NCI-H446 treated with DMSO at 0.1 percent for 48 hours (cell line): Measurements from ENCODE around the gene ARSB.
"Not testable (repeated sequence)": the region's sequence is repeated elsewhere in the genome, so short reads cannot be mapped to it uniquely, and the experiment has no call there.

Source experiments
- DNase-seq: peaks from one replicate; lab custom pipeline; 2025; lab: John Stamatoyannopoulos, UW

The ARSB gene

DNA sequence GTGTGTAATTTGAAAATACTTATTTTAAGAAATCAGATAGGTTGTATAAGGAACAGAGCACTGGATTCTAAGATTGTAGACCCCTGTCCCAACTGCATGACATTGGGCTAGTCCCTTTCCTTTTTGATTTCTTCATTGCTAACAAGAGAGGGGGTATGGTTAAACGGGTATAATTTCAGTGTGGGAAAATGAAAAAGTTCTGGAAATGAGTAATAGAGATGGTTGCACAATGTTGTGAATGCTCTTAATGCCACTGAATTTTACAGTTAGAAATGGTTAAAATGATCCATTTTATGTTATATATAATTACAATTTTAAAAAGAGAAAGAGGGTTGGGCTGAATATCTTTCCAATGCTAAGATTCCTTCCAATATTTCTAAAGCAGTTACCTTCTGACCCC, 233.2 kb downstream of the ARSB start:
- DNase-seq = no peak

DNA sequence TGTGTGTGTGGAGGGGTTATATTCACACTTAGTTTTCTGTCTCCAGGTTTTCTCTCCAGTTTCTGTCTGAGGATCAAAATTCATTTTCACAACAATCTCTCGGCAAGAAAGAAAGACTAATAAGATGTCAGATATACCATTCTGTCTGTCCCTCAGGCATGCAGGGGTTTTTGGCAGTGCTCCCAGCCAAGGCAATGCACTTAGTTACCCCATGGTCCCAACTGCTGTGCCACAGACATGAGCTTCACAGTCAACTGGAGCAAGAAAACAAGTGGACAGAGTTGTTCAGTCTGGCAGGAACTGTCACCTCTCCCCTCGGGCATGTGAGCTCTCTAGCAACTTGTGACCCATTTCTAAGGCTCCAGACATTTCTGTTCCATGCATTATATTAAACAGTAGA, 234.8 kb downstream of the ARSB start:
- no peak for DNase-seq

DNA sequence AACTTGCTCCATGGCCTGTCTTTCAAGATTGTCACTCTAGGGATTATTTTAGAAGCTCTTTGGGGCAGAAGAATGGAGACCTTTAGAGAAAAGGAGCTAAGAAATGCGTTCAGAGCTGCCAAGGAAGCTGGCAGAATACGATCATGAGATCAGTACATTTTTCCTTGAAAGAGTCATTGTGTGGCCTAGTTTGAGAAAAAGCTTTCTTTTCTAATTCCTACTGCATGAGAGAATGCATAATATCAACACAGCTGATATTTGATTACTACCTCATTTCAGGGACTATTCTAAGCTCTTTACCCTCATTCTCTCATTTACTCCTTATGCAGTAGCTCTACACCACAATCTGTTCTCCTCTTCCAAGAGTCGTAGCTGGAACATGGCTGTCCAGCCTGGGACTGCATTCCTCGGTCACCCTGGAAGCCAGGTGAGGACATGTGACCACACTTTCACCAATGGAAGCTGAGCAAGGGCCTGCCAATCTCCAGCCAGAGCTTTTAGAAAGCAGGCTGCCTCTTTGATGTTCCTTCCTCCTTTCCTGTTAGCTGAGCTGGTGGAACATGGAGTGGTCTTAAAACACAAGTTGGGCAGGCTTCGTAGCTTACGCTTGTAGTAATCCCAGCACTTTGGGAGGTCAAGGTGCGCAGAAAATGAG, 237.3 kb downstream of the ARSB start:
- peak; percentile 55 for DNase-seq

DNA sequence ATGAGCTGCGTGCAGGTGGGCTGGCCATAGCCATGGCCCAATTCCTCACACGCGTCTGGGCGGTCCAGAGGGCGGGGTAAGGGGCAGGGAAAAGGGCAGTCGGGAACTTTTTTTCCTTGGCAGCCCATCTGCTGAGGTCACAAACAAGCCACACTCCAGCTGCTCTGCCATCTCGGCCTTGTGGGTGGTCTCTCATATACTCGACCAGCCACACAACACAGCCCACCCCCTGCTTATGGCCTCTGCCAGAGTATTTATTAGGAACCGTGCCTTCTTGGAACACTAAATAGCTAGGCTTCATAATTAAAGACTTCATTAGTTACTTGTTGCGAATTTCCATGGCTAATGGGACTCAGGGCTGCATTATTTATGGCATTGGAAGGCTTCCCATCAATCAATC, 238.1 kb downstream of the ARSB start:
- no peak for DNase-seq

DNA sequence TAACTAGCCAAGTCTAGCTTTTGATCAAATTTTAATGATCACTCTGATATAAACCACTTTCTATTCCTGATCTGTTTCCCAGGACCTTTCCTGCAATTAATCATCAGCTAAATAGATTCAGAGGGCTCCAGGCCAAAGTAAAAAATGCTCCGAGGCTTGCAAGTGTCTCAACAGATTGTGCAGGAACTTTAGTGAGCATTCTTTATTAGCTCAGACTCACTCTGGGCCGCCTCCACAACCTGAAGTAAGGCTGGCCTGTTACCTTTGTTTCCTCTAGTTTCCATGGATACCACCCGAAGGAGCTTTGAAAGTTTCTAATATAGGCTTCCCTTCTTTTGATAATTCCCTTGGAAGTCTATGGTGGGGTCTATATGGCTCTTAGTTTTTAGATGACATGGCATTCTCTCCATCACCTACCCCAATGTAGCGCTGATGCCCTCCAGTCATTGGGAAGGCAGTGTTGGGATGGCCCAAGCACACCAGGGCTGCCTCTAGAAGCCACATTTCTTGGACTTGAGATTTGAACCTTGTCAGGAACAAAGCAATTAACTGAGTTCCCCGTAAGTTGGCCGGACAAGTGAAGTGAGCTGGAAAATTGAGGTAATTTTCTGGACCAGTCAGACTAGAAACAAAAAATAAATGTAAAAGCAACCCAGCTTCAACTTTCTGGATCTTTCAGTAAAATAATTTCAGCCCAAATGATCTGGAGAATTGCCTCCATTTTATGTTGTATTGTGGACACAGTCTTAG, 238.9 kb downstream of the ARSB start:
- DNase-seq = no peak

DNA sequence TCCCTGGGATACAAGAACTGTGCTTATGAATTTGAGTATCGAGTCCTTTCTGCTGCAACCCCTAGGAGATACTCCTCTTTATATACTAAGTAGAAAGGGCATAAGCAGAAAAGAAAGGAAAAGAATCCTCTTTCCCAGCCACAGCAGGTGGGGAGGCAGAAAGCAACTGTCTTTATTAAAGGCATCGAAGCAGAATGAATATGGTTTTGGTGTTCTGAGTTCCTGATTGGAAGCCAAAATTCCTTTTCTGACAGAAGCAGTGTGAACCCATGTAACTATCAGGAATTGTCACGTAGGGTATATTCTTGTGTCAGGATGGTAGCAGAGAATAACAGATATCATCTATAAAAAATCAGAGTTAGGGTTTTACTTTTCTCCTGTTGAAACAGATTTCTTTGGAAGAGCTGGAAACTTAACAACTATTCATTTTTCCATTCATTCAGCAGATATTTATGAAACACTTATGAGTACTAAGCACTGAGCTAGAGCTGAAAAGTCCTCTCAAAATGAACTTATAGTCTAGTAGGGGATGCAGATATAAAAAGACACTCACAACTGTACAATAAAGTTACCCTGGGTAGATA, 240.1 kb downstream of the ARSB start:
- DNase-seq = peak; percentile 23

DNA sequence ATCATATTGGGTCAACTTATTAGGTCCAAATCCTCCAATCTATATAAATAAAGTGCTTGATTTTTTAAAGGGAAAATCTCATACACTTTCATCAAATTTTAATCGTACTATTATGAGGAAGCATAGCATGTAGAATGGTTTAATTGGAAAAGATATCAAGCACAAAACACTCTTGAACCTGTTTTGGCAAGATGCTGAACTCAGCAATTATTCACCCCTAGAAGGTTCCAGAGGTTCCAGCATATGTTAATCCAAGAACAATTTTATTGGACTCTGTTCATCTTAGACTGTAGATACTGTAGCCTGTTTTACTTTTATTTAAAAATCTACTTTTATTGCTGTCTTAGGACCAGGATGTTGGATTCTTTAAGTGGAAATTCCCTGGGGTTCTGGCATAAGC, 244.1 kb downstream of the ARSB start:
- DNase-seq = no peak

DNA sequence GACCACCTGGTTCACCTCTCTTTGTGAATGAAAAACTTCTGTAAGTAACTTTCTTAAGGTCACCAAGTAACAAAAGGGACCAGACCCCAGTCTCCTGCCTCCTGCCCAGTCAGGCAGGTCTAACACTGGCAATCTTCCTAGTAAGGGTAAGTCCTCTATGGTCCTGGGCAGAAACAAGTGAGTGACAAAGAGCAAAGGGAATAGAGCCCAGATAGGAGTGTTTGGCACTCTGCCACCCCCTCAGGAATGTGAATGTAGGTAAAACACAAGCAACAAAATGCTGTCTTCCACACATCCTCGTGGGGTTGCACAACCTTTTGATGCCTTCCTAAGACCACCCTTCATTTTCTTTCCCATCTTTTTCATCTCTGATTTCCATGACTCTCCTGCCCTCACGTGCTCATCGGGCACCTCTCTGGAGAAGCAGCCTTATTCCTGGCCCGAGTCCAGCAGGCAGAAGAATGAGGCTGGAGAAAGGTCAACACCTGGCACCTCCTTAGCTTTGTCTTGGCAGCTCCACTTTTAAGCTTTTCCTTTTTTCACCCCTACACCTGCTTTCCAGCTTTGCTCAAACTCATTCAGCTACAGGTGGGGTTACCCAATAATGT, 246.3 kb downstream of the ARSB start:
- no peak for DNase-seq

DNA sequence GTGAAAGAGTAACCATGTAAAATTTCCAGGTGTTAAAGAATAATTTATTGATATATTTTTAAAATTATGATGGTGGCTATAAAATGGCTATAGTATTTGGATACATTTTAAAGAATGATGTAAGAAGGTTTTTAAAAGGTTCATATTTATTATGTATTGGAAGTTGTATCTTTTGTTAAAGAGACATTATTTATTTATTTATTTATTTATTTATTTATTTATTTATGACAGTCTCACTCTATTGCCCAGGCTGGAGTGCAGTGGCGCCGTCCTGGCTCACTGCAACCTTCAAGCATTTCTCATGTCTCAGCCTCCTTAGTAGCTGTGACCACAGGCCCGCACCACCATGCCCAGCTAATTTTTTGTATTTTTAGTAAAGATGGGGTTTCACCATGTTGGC, 247.0 kb downstream of the ARSB start:
- DNase-seq = no peak

DNA sequence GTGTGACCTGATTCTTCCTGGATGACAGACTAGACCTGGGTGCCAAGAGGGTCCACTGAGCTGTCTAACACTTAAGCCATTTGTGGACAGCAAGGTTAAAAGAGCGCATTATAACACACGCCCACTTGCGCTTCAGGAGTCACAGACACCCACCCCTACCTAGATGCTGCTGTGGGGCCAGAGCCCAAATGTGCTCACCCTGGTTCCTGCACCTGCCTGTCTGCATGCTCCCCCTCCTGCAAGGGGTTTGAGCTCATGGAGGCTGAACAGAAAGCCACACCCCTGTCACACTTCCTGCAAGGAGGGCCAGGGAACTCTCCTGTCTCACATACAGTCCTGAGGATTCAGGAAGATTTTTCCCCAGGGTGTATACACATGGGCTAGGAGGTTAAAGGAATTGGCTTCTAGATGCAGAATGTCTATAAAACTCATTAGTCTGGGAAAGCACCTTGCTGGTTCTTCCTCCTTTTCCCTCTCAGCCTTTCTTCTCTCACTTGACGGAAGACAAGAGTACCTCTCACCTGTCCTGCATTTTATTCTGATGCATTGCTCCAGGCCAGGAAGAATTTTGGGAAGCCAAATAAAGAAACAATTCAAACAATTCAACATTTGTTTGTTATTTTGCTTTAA, 249.2 kb downstream of the ARSB start:
- no peak for DNase-seq

DNA sequence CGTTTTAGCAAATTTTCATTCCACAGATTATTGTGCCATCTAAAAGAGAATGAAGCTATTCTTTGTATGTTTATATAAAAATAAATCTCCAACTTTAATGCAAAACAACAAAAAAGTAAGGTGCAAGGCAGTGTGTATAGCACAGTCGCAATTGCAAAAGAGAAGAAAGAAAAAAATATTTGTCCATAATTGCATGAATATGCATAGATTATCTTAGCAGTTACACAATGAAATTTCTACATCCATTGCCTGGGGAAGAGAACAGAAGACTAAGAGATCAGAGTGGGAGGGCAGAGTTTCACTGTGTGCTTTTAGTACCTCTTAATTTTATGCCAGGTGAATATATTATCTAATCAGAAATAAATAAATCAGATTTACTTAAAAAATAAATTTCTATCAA, 250.2 kb downstream of the ARSB start:
- no peak for DNase-seq

DNA sequence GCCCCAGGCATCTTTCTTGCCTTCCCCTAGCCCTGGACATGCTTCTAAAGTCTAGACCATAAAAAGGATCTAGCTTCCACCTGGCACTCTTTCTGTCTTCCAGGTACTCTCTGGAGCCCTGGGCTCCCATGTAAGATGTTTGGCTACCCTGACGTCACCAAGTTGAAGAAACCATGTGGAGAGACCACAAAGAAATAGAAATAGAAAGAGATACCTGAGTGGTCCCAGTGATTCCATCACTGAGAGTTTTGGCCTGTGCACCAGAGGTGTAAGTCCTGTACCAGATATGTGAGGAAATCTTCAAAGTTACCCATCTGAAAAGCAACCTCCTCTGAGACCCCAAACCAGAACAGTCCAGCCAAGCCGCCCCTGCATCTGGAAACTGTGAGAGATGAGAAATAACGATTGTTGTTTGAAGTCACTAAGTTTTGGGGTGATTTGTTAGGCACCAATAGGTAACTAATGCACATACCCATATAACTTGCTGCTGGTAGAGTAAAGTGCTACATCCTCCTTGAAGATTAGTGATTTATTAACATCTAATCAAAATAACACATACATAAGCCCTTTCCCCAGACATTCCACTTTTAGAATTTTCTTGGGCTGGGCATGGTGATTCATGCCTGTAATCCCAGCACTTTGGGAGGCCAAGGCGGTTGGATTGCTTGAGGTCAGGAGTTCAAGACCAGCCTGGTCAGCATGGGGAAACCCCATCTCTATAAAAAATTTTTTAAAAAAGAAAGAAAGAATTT, 250.8 kb downstream of the ARSB start:
- DNase-seq = no peak

DNA sequence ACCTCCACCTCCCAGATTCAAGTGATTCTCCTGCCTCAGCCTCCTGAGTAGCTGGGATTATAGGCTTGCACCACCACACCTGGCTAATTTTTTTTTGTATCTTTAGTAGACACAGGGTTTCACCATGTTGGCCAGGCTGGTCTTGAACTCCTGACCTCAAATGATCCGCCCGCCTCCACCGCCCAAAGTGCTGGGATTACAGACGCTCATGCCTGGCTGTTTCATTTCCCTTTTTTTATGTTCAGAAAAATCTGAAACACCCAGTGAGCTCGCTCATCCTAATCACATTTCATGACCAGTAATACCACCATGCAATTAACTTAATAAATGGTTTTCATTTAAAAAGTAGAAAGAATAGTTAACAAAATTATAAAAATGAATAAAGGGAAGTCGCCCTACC, 252.4 kb downstream of the ARSB start:
- not testable (repeated sequence) for DNase-seq

DNA sequence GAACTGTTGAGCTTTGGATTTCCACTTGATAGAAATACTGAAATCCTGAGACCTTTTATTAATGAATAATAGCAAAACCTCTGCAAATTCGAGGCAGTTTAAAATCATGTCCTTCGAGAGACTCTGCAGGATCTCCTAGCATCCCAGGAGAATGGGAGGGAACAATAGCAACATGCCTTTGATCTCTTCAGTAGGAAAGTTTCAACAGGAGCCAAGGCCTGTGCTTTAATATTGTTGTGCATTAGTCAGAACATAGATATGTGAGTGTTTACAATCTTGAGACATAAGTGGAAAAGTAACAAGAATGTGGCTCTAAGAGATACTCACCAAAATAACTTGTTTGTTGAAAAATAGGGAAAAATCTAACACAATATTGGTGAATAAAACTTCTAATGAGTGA, 253.2 kb downstream of the ARSB start:
- DNase-seq = no peak

DNA sequence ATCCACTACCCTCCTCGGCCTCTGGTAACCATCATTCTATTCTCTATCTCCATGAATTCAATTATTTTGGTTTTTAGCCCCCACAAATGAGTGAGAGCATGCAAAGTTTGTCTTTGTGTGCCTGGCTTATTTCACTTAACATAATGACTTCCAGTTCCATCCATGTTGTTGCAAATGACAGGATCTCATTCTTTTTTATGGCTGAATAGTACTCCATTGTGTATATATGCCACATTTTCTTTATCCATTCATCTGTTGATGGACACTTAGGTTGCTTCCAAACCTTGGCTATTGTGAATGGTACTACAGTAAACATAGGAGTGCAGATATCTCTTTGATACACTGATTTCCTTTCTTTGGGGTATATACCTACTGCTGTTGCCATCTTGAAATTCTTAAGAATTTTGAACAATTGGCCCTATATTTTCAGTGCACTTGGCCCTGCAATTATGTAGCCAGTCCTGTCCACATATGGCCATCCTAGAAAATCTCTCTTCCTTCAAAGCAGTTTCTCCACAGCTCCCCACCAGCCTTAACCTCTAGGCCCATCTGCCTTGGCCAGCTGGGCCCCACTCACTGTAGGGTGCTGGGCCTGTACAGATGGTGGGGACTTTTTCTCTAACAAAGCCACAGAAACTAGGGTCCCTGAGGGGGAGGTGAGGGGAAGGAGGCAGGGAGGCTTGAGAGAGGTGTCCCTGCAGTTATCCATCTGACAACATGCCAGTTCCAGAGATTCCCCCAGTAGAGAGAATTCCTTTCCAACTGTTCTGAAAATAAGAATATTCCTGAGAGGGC, 254.6 kb downstream of the ARSB start:
- DNase-seq = no peak

DNA sequence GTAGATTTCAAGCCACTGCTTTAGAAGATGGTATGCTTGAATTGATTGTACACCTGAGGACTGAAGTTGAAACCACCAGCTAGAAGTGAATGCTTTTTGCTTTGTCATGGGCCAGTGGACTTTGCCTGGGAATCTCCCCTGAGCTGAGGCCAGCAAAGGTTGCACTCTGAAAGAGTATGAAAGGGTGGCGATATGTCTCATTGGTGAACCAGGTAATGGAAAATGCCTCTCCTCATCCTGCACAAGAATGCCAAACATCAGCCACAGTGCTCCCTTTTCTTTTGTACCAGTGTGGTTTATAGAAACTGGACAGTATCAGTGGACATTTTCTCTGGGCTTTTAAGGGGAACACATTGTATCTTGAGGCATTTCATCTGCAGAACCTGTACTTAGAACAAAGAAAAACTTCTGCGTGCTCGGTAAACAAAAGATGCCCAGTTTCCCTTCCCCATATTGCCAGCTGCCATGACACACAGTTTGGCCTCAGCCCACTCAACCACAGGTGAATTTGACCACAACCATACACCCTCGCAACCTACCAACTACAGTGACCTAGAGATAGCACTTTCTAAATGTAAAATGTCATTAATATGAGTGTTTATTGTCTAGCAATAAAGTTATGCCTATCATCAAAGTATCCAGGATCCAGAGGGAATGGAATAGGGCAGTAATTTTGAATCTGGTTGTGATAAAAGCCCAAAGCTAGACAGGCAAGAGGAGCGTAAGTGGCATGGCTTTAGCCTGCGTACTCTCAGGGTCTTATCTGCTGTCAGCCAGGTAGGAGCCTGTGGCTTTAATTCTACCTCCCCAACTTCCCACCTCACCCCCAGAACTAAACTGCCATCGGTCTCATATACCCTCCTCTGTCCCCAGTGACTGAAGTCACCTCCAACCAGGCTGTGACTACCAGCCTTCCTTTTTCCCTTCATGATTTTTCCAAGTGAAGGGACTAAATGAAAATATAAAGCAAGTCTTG, 257.0 kb downstream of the ARSB start:
- DNase-seq = no peak
